Measurements from ENCODE around the gene PERM1. TPM values are rescaled to one million over a fixed set of nuclear protein-coding genes. Genes with fewer than 3 reads are reported as not detected.

PERM1 gene
- total RNA-seq, 2 experiments from 2014 or later: not detected

DNA sequence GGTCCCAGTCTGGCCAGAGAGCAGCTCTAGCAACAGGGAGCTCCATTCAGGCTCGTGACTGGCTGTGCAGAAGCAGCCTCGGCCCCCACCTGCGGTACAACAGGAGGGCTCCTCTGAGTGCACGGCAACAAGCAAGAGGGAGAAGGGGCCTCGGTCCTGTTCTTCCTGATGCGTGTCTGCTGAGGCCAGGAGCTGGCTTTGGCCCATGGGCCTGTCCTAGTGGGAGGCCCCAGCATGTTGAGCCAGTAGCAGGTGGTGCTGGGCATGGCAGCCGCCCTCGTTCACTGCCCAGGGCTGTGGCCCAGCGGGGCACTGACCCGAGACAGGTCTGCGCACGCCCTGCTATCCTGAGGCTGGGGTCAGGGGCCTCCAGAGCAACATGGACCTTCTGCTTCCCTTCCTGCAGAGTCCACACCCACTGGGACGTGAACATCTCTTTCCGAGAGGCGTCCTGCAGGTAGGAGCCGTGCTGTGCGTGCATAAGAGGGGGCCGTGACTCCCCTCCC lies 51.2 kb downstream of the PERM1 start:
- Mint-ChIP-seq H3K4me3 (no peak overlapping the region), H3K27ac (no peak overlapping the region), H3K9me3 (no peaks in the 10 kb centered on the region), H3K36me3 (ENCODE audit: low read depth) (no peaks in the 10 kb centered on the region), H3K27me3 (peaks cover 60% of the 10 kb centered on the region), H3K4me1 (ENCODE audit: low read depth) (no peaks in the 10 kb centered on the region)
- ATAC-seq (ENCODE audit: poor library complexity): no peak
- intact Hi-C loops (cut with DNase I, micrococcal nuclease): no loop called here
- ChIA-PET POLR2A (no interaction called here), CTCF (interaction anchor here (0.9 kb wide), 1 partner anchor 71 kb away, joined by 3 read pairs; no protein-coding TSS in a partner anchor)
- Histone ChIP-seq H3K4me1 (ENCODE audit: insufficient read depth, low read length) (peaks cover 5% of the 10 kb centered on the region), H3K9me3 (ENCODE audit: control insufficient read depth in 1 of 2, insufficient read depth in 1 of 2, low read length in 2 of 2) (peaks cover 0 to 39% of the 10 kb centered on the region in 2 experiments), H3K27ac (ENCODE audit: low read depth in 1 of 2, low read length in 2 of 2) (no peak overlapping the region), H3K27me3 (ENCODE audit: control insufficient read depth in 1 of 2, insufficient read depth in 2 of 2, low read length in 2 of 2) (peaks cover 29 to 30% of the 10 kb centered on the region in 2 experiments), H3K36me3 (ENCODE audit: insufficient read depth, low read length) (no peaks in the 10 kb centered on the region), H3K4me3 (ENCODE audit: low read length) (no peak overlapping the region)
- no peak for DNase-seq
- TF ChIP-seq, protein P1, sequence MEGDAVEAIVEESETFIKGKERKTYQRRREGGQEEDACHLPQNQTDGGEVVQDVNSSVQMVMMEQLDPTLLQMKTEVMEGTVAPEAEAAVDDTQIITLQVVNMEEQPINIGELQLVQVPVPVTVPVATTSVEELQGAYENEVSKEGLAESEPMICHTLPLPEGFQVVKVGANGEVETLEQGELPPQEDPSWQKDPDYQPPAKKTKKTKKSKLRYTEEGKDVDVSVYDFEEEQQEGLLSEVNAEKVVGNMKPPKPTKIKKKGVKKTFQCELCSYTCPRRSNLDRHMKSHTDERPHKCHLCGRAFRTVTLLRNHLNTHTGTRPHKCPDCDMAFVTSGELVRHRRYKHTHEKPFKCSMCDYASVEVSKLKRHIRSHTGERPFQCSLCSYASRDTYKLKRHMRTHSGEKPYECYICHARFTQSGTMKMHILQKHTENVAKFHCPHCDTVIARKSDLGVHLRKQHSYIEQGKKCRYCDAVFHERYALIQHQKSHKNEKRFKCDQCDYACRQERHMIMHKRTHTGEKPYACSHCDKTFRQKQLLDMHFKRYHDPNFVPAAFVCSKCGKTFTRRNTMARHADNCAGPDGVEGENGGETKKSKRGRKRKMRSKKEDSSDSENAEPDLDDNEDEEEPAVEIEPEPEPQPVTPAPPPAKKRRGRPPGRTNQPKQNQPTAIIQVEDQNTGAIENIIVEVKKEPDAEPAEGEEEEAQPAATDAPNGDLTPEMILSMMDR (IDR thresholded peaks at IDR 0.05): no peak

DNA sequence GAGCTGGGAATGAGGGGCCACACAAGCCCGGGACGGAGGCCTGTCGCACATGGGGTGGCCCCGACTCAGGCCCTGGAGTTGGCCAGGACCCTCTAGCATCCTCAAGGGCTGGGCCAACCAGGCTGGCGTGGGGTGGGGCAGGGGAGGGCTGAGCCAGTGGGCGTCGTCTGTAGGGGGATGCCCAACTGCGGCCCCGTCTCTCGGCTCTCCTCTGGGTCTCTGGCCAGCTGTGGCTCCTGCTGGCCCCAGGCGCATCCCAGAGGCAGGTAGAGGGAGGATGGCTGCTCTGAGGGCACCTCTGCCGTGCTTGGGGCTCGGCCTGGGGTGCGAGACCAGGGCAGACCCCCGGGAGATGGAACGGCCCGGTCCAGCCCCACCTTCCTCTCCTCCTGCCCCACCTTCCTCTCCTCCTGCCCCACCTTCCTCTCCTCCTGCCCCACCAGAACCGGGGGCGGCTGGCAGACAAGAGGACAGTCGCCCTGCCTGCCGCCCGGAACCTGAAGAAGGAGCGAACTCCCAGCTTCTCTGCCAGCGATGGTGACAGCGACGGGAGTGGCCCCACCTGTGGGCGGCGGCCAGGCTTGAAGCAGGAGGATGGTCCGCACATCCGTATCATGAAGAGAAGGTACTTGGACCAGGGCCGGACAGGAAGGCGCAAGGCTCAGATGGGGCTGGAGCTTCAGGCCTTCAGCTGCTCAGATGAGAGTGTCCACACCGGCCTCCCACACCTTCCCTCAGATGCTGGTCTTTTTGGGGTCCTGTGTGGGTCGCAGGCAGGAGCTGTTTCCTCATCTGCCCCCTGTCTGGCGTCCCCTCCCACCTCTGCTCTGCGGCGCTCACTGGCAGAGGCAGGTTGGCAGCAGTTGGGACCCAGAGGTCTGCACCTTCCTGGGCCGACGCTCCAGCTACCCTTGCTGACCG lies 51.9 kb downstream of the PERM1 start:
- CTCF ChIA-PET: interaction anchor here (0.9 kb wide), 1 partner anchor 72 kb away, joined by 3 read pairs; no protein-coding TSS in a partner anchor
- TF ChIP-seq, protein P1 (IDR thresholded peaks at IDR 0.05): no peak
- Histone ChIP-seq H3K27ac (ENCODE audit: low read depth in 1 of 2, low read length in 2 of 2) (no peak overlapping the region), H3K4me1 (ENCODE audit: insufficient read depth, low read length) (peaks cover 11% of the 10 kb centered on the region), H3K27me3 (ENCODE audit: control insufficient read depth in 1 of 2, insufficient read depth in 2 of 2, low read length in 2 of 2) (peaks cover 24 to 25% of the 10 kb centered on the region in 2 experiments), H3K9me3 (ENCODE audit: control insufficient read depth in 1 of 2, insufficient read depth in 1 of 2, low read length in 2 of 2) (peaks cover 0 to 35% of the 10 kb centered on the region in 2 experiments), H3K4me3 (ENCODE audit: low read length) (no peak overlapping the region), H3K36me3 (ENCODE audit: insufficient read depth, low read length) (no peaks in the 10 kb centered on the region)
- Mint-ChIP-seq H3K27ac (no peak overlapping the region), H3K4me3 (no peak overlapping the region), H3K27me3 (peaks cover 53% of the 10 kb centered on the region), H3K9me3 (no peaks in the 10 kb centered on the region), H3K4me1 (ENCODE audit: low read depth) (no peaks in the 10 kb centered on the region), H3K36me3 (ENCODE audit: low read depth) (no peaks in the 10 kb centered on the region)
- DNase-seq: no peak
- ATAC-seq (ENCODE audit: poor library complexity): no peak
- POLR2A ChIA-PET: no interaction called here
- intact Hi-C loops (cut with DNase I, micrococcal nuclease): no loop called here

DNA sequence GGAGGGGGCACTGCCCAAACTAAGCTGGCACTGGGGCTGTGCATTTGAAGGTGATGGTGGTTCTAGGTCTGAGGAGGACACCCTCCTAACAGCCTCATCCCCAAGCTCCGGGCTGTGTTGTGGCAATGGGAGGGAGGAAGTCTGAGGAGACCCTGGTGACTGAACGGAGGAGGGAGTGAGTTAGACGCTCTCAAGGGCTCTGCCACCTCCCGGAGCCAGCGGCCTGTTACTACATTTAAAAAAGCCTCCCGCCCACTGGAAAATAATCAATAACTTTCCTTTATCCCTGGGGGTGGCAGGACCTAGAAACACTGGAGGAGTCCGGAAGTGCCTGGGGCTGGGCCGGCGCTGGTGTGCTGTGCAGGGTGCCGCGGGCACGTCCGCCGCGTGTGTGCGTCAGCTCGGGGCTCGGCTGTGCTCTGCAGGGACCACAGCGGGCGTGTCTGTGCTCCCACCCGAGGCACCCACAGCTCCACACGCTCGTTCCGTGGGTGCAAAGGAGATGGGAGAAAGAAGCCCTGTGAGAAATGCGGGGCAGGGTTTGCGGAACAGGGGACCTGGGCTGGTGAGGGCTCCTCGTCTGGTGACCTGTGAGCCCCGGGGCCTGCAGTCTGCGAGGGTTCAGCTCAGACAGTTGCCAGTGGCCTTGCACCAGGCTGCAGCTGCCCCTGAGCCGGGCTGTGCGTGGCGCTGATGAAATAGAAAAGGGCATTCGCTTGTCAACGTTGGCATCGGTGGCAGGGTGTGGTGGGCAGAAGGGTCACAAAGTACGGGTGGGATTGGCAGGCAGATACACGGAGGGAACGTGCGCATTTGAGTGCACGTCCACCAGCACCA lies 52.9 kb downstream of the PERM1 start:
- ATAC-seq (ENCODE audit: poor library complexity) (no peak), DNase-seq (no peak)
- ChIA-PET POLR2A (no interaction called here), CTCF (no interaction called here)
- Mint-ChIP-seq H3K4me1 (ENCODE audit: low read depth) (no peaks in the 10 kb centered on the region), H3K27me3 (peaks cover 51% of the 10 kb centered on the region), H3K4me3 (no peak overlapping the region), H3K36me3 (ENCODE audit: low read depth) (no peaks in the 10 kb centered on the region), H3K27ac (no peak overlapping the region), H3K9me3 (no peaks in the 10 kb centered on the region)
- Histone ChIP-seq H3K27me3 (ENCODE audit: control insufficient read depth in 1 of 2, insufficient read depth in 2 of 2, low read length in 2 of 2) (peaks cover 23% of the 10 kb centered on the region in 2 experiments), H3K9me3 (ENCODE audit: control insufficient read depth in 1 of 2, insufficient read depth in 1 of 2, low read length in 2 of 2) (peaks cover 0 to 34% of the 10 kb centered on the region in 2 experiments), H3K4me3 (ENCODE audit: low read length) (no peak overlapping the region), H3K36me3 (ENCODE audit: insufficient read depth, low read length) (no peaks in the 10 kb centered on the region), H3K4me1 (ENCODE audit: insufficient read depth, low read length) (peaks cover 16% of the 10 kb centered on the region), H3K27ac (ENCODE audit: low read depth in 1 of 2, low read length in 2 of 2) (no peak overlapping the region)
- TF ChIP-seq, protein P1 (IDR thresholded peaks at IDR 0.05): no peak
- intact Hi-C loops (cut with DNase I, micrococcal nuclease): no loop called here
